ENCODE results near the gene HOMEZ. TPM values are rescaled to one million over a fixed set of nuclear protein-coding genes. Genes with fewer than 3 reads are reported as not detected.

HOMEZ gene
- total and polyA plus RNA-seq, 10 of the 15 experiments (the other 5 are each of a cell fraction or from before 2014, with no cell fraction given), result 2.6 to 19.3 (median 13.0) TPM

DNA sequence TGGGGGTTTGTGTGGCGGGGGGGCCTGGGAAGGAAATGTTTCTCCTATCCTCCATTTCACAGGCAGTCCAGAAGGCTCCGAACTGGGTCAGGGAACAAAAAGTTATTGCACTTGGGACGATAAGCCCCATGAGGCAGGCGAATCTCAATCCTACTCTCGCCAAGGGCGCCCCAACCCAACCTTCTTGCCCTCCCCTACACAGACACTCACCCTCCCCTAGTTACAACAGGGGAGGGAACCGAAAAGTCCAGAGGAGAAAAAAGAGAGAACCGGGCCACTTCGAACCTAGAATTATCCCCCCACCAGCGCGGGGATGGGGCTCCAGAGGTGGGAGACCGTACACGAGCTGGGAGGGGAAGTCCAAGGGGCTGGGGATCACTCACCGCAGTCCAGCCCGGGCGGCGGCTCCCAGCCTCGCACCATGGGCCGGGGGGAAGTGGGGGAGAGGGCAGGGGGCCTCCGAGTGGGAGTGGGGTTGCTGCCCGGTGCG is 357 bp downstream of the HOMEZ start (continued):
- TF ChIP-seq RAD51 (IDR thresholded peaks at IDR 0.05), result no peak

- Histone ChIP-seq H4K20me1 (ENCODE audit: control insufficient read depth, insufficient read depth) (no peaks in the 10 kb centered on the region), H3K27ac (ENCODE audit: control insufficient read depth, insufficient read depth) (peak overlapping the region; percentile 84), H3K9ac (ENCODE audit: control insufficient read depth, insufficient read depth, low read length) (peak overlapping the region; percentile 68), H3K4me1 (ENCODE audit: control insufficient read depth, insufficient read depth, low read length) (peaks cover 6% of the 10 kb centered on the region; the same call in 1 of the 2 replicates), H3K4me2 (ENCODE audit: control insufficient read depth, insufficient read depth) (peak overlapping the region; percentile 85), H3K4me3 (peak overlapping the region; percentile 84), H3K36me3 (ENCODE audit: control insufficient read depth in 2 of 2, insufficient read depth in 2 of 2, low read length in 1 of 2) (peaks cover 0 to 3% of the 10 kb centered on the region in 2 experiments; a peak in 1 of 4 replicates), H2AFZ (ENCODE audit: control insufficient read depth, low read depth, low read length) (peak overlapping the region; percentile 82; the same call in 1 of the 2 replicates), H3K27me3 (replicated peaks in 1 of 2; ENCODE audit: control insufficient read depth in 2 of 2, insufficient read depth in 2 of 2, low read length in 1 of 2) (no peaks in the 10 kb centered on the region; a peak in 1 of 4 replicates), H3K9me3 (replicated peaks; ENCODE audit: control insufficient read depth, insufficient read depth, low read length) (no peaks in the 10 kb centered on the region), H3K79me2 (ENCODE audit: control insufficient read depth, insufficient read depth, low read length) (peaks cover 26% of the 10 kb centered on the region)
- in situ Hi-C loops (cut with MboI) (no loop called here), intact Hi-C loops (cut with micrococcal nuclease; ENCODE audit: unreplicated experiment) (no loop called here)
- DNase-seq (ENCODE audit: low read depth, low spot score) (no peak), FAIRE-seq (no peak), ATAC-seq (peak; percentile 47)
- ChIA-PET CTCF (interaction anchor here (3.5 to 3.8 kb wide), 3 partner anchors 11 to 37 kb away, joined by 16 to 36 read pairs (median 20); partner anchors contain the start of genes PABPN1 and PPP1R3E), SMC1A (ENCODE audit: uncharacterized antibody, unreplicated experiment) (interaction anchor here (1.5 kb wide), 1 partner anchor 95 kb away, joined by 4 read pairs; no protein-coding TSS in a partner anchor), POLR2A (interaction anchor here (1.4 to 4.6 kb wide), 4 partner anchors 17 to 37 kb away, joined by 3 to 40 read pairs (median 19); partner anchors contain the start of genes BCL2L2, PABPN1 and PPP1R3E), RAD21 (ENCODE audit: unreplicated experiment) (interaction anchor here (0.6 to 3.7 kb wide), 4 partner anchors 16 to 234 kb away, joined by 3 to 26 read pairs (median 12); partner anchors contain the start of genes ACIN1, C14orf119, PABPN1 and PPP1R3E)
- WGBS (ENCODE audit: insufficient coverage, insufficient replicate concordance, low lambda C conversion rate, missing lambda C conversion rate), result 21% methylated on average over 9 of the region's 9 CpGs
- TSS peak; percentile 71 for BruUV-seq (replicated peaks)
- TF ChIP-seq TAF1 (IDR thresholded peaks at IDR 0.05; ENCODE audit: borderline replicate concordance, low read depth, low read length) (0 out of 2 replicates have a peak, but pooled peaks have one; percentile 36), DPF2 (IDR thresholded peaks at IDR 0.05) (no peak), PAX5 (IDR thresholded peaks at IDR 0.05; ENCODE audit: borderline replicate concordance, low read depth, low read length) (no peak), CBX5 (IDR thresholded peaks at IDR 0.05; ENCODE audit: low read depth) (no peak), JUNB (IDR thresholded peaks at IDR 0.05) (no peak), LARP7 (IDR thresholded peaks at IDR 0.05) (no peak), ESRRA (IDR thresholded peaks at IDR 0.05; ENCODE audit: low read length) (no peak), NFYB (IDR thresholded peaks at IDR 0.05; ENCODE audit: insufficient read depth, low read depth, low read length) (no peak), YBX1 (IDR thresholded peaks at IDR 0.05) (no peak), SUZ12 (IDR thresholded peaks at IDR 0.05; ENCODE audit: unreplicated experiment) (no peak), CREB1 (IDR thresholded peaks at IDR 0.05; ENCODE audit: low read depth) (0 out of 2 replicates have a peak, but pooled peaks have one; percentile 9), ZZZ3 (IDR thresholded peaks at IDR 0.05; ENCODE audit: control insufficient read depth, insufficient read length, low read depth) (no peak), POU2F2 (IDR thresholded peaks at IDR 0.05; ENCODE audit: borderline replicate concordance, low read depth, low read length) (no peak), POLR2AphosphoS5 (IDR thresholded peaks at IDR 0.05; ENCODE audit: low read length) (peak; percentile 59; the same call in 1 of the 2 replicates), RELB (IDR thresholded peaks at IDR 0.05; ENCODE audit: low read depth) (no peak), SREBF1 (IDR thresholded peaks at IDR 0.05; ENCODE audit: low read length) (no peak), MEF2A (IDR thresholded peaks at IDR 0.05; ENCODE audit: insufficient read depth, low read depth, low read length) (no peak), BHLHE40 (IDR thresholded peaks at IDR 0.05; ENCODE audit: borderline replicate concordance in 1 of 2, low read depth in 2 of 2, low read length in 1 of 2) (peak; percentile 65 to 68)
- TF ChIP-seq, protein P1, sequence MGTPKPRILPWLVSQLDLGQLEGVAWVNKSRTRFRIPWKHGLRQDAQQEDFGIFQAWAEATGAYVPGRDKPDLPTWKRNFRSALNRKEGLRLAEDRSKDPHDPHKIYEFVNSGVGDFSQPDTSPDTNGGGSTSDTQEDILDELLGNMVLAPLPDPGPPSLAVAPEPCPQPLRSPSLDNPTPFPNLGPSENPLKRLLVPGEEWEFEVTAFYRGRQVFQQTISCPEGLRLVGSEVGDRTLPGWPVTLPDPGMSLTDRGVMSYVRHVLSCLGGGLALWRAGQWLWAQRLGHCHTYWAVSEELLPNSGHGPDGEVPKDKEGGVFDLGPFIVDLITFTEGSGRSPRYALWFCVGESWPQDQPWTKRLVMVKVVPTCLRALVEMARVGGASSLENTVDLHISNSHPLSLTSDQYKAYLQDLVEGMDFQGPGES (IDR thresholded peaks at IDR 0.05), result no peak
Observed at GRCh38 chr14:23284654-23285529, 1.0 kb downstream of the HOMEZ start.

Data from GM12878 (cell line).